Gastrocnemius medialis (tissue), 4 donors: ENCODE measurements around the gene C19orf85. TPM values are rescaled to one million over a fixed set of nuclear protein-coding genes. Genes with fewer than 3 reads are reported as not detected.

ENCODE experiments used
- ATAC-seq, 2 donors: fragments of 150-250 bp; one replicate each; pipeline ENCODE4 v1.9.1; 2016
- DNase-seq, 2 donors: peaks; one replicate each; pipeline ENCODE4 v3.0.0-alpha.2; 2019
- H3K27ac ChIP-seq, 4 donors: fragments of 200-600 bp; sonication (generic); 1 replicate in 1 of 4; 2 replicates in 3 of 4; pipeline ENCODE4 v1.5.1; 2016 to 2018; ENCODE audit warnings: mild to moderate bottlenecking in 2 of 4, moderate library complexity in 1 of 4
- H3K27me3 ChIP-seq, 3 donors: fragments of 200-600 bp; sonication (generic) in 2 of 3; 1 replicate in 1 of 3; 2 replicates in 2 of 3; pipeline versions ENCODE4 v1.5.1 to v1.6.0; 2016 to 2019; ENCODE audit warnings: mild to moderate bottlenecking in 1 of 3, moderate library complexity in 1 of 3
- H3K36me3 ChIP-seq, 2 donors: fragments of 200-600 bp; sonication (generic) in 1 of 2; one replicate each; pipeline ENCODE4 v1.5.1; 2017 to 2018
- H3K4me1 ChIP-seq, 2 donors: fragments of 200-600 bp; sonication (generic) in 1 of 2; one replicate each; pipeline ENCODE4 v1.5.1; 2016 to 2017; ENCODE audit warnings: mild to moderate bottlenecking in 2 of 2
- H3K4me3 ChIP-seq, 4 donors: fragments of 200-600 bp; sonication (generic) in 3 of 4; 1 replicate in 1 of 4; 2 replicates in 3 of 4; pipeline ENCODE4 v1.5.1; 2016 to 2019; ENCODE audit warnings: mild to moderate bottlenecking in 2 of 4
- H3K9me3 ChIP-seq, 3 donors: fragments of 200-600 bp; sonication (generic) in 2 of 3; 1 replicate in 1 of 3; 2 replicates in 2 of 3; pipeline ENCODE4 v1.5.1; 2016 to 2019
- POLR2A ChIP-seq, 2 donors: fragments of 450-650 bp; IDR thresholded peaks; one replicate each; pipeline ENCODE4 v1.6.1; 2017; ENCODE audit warnings: antibody characterized with exemption in 2 of 2, mild to moderate bottlenecking in 2 of 2, moderate library complexity in 2 of 2
- in situ Hi-C, 4 donors: fragments of 200-750 bp; cut with MboI; loops; one replicate each; pipeline versions ENCODE4 v1.15.0 to v1.8.0; 2017; ENCODE audit warnings: low sequenced_read_pairs in 4 of 4
- intact Hi-C: fragments of 100-400 bp; cut with DNase I; formaldehyde crosslinking; loops from one replicate; pipeline ENCODE4 v1.15.1; 2023; ENCODE audit warnings: low total_unique reads
- total RNA-seq, 4 donors: library from RNA; depleted of rRNA; stranded (reverse); fragments of >200 nt; gene quantifications; one replicate each; pipeline versions ENCODE4 v1.1.0 to v1.2.3, GENCODE V29; 2016
- TF ChIP-seq, protein P1 (sequence below), 5 experiments: fragments of 450-650 bp in 3 of 5; fragments of 200-600 bp in 2 of 5; sonication (generic) in 2 of 5; IDR thresholded peaks in 4 of 5; conservative IDR thresholded peaks in 1 of 5; 1 replicate in 4 of 5; 2 replicates in 1 of 5; pipeline ENCODE4 v1.5.1; 2016 to 2019; ENCODE audit warnings: antibody characterized with exemption in 5 of 5, mild to moderate bottlenecking in 3 of 5, moderate library complexity in 3 of 5

The C19orf85 gene
- total RNA-seq, 4 donors from 2014 or later: not detected

DNA sequence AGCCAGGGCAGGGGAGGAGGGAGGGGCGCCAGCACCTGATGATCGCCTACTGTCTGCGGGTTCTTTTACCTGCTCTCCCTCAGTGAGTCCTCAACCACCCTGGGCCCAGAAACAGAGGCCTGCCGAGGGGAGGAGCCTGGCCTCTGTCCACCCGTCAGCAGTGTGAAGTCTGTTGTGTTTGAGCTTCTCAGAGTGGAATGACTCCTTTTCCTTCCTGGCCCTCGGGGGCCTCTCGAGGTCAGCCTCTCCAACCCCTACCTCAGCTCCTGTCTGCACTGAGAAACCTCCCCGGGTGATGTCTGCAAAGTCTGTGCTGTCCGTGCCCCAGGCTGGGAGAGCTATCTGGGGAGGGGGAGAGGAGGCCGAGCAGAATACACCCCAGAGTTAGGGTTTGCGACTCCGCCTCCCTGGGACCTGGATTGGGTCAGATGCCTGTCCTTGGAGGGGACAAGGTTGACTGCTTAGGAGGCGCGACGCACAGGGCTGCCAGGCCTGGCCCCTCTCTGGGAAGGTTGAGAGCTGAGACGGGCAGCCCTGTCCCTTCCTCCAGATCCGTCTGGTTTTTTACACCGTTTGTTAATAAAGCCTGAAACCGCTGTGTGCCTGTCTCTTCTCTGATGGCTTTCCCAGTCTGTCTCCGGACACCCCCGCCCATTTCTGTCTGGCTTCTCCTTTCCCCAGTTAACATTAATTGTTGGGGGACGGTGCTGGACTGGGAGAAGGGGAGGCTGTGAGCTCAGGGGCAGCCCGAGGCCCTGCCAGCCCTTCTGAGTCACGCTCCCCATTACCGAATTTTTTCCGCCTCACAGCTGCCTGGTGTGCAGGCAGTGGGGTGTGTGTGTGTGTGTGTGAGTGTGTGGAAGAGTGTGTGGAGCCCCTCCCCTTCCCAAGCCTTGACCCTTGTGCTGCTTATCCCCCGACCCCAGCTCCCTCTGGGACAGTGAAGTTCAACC is 22.7 kb upstream of the C19orf85 start:
- peak; percentile 37 to 47 for ATAC-seq
- Histone ChIP-seq H3K4me3 (no peak overlapping the region), H3K27ac (peak overlapping the region; percentile 67 to 80 (median 76)), H3K27me3 (peaks cover 6 to 16% (median 11%) of the 10 kb centered on the region in 3 donors), H3K36me3 (peaks cover 0 to 7% of the 10 kb centered on the region in 2 donors), H3K4me1 (peaks cover 11 to 28% of the 10 kb centered on the region in 2 donors), H3K9me3 (no peaks in the 10 kb centered on the region)
- intact Hi-C loops: no loop called here
- no peak for TF ChIP-seq POLR2A (IDR thresholded peaks at IDR 0.05)
- TF ChIP-seq, protein P1, sequence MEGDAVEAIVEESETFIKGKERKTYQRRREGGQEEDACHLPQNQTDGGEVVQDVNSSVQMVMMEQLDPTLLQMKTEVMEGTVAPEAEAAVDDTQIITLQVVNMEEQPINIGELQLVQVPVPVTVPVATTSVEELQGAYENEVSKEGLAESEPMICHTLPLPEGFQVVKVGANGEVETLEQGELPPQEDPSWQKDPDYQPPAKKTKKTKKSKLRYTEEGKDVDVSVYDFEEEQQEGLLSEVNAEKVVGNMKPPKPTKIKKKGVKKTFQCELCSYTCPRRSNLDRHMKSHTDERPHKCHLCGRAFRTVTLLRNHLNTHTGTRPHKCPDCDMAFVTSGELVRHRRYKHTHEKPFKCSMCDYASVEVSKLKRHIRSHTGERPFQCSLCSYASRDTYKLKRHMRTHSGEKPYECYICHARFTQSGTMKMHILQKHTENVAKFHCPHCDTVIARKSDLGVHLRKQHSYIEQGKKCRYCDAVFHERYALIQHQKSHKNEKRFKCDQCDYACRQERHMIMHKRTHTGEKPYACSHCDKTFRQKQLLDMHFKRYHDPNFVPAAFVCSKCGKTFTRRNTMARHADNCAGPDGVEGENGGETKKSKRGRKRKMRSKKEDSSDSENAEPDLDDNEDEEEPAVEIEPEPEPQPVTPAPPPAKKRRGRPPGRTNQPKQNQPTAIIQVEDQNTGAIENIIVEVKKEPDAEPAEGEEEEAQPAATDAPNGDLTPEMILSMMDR (IDR thresholded peaks at IDR 0.05 in 4 of 5, conservative IDR thresholded peaks at IDR 0.05 in 1 of 5): no peak
- DNase-seq: peak in 1 of 2 donors; percentile 47
- in situ Hi-C loops: no loop called here

DNA sequence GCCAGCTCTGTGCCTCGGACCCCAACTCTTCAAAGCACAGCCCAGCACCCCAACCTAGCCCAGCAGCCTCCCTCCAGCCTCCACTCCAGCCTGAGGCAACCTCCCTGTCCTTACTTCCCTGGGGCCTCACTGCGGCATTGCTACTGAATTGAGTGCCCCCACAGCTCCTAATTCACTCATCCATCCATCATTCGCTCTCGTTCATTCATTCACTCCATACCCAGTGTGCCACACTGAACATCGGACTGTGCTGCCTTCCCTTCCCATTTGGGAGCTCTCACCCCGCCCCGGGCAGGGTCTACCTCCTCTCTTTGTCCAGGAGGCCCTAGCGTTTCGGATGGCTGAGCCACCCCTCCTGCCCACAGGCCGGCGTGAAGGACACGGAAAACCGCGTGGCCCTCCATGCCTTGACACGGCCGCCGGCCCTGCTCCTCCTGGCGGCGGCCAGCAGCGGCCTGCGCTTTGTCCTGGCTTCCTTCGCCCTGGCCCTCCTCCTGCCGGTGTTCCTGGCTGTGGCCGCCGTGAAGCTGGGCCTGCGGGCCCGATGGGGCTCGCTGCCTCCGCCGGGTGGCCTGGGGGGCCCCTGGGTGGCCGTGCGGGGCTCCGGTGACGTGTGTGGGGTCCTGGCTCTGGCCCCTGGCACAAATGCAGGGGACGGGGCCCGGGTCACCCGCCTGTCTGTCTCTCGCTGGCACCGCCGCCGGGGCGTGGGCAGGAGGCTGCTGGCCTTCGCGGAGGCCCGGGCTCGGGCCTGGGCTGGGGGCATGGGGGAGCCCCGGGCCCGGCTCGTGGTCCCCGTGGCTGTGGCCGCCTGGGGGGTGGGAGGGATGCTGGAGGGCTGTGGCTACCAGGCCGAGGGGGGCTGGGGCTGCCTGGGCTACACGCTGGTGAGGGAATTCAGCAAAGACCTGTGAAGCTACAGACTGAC is 21.8 kb upstream of the C19orf85 start:
- ATAC-seq (peak; percentile 24 to 28), DNase-seq (no peak)
- Histone ChIP-seq H3K4me3 (no peak overlapping the region), H3K36me3 (peaks cover 0 to 7% of the 10 kb centered on the region in 2 donors), H3K4me1 (peaks cover 11 to 28% of the 10 kb centered on the region in 2 donors), H3K9me3 (no peaks in the 10 kb centered on the region), H3K27ac (peak overlapping the region; percentile 67 to 80 (median 76)), H3K27me3 (peaks cover 6 to 16% (median 11%) of the 10 kb centered on the region in 3 donors)
- in situ Hi-C loops (no loop called here), intact Hi-C loops (no loop called here)
- TF ChIP-seq, protein P1 (IDR thresholded peaks at IDR 0.05 in 4 of 5, conservative IDR thresholded peaks at IDR 0.05 in 1 of 5): peak in 2 of 5 experiments; percentile 28 to 33
- no peak for TF ChIP-seq POLR2A (IDR thresholded peaks at IDR 0.05)

DNA sequence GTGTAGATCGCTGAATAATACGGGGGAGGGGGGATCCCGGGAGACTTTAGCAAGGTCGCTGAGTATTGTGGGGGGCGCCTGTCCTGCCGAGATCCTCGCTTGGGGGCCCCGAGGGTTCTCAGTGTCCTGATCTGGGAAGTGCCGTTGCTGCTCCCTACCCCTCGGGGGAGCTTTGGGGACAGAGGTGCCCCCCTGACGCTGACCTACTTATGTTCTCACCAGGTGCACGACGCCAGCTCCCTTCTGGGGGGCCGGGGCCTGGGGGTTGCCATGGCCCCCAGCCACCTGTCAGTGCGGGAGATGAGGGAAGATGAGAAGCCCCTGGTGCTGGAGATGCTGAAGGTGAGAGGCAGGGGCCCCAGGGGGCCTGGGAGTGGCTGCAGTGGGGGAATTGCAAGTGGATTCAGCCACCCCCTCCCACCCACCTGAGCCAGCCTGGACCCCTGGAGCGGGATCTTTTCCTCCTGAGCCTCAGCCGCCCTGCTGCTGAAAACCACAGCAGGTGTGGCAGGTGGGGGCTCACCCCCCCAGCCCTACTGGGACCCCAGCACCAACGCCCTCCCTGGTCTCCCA is 21.0 kb upstream of the C19orf85 start:
- in situ Hi-C loops: no loop called here
- DNase-seq: no peak

More for the DNA sequence above, 21.0 kb upstream of the C19orf85 start:
- H3K36me3 ChIP-seq: peaks cover 0 to 7% of the 10 kb centered on the region in 2 donors
- H3K27me3 ChIP-seq: peaks cover 6 to 16% (median 11%) of the 10 kb centered on the region in 3 donors
- TF ChIP-seq, protein P1 (IDR thresholded peaks at IDR 0.05 in 4 of 5, conservative IDR thresholded peaks at IDR 0.05 in 1 of 5): no peak
- no peak for TF ChIP-seq POLR2A (IDR thresholded peaks at IDR 0.05)
- peak overlapping the region; percentile 73 to 80 (median 76) for H3K27ac ChIP-seq
- H3K9me3 ChIP-seq: no peaks in the 10 kb centered on the region
- H3K4me1 ChIP-seq: peaks cover 11 to 28% of the 10 kb centered on the region in 2 donors
- ATAC-seq: no peak
- peak overlapping the region; percentile 59 to 71 (median 62) for H3K4me3 ChIP-seq
- intact Hi-C loops: no loop called here
